DMS114 treated with DMSO at 0.1 percent for 48 hours (cell line): Measurements from ENCODE around the gene RGMA.
"Not testable (repeated sequence)": the region's sequence is repeated elsewhere in the genome, so short reads cannot be mapped to it uniquely, and the experiment has no call there.

Source experiments
- DNase-seq: peaks from one replicate; lab custom pipeline; 2025; ENCODE audit not compliant: unreplicated experiment; lab: John Stamatoyannopoulos, UW

RGMA gene

GRCh38 chr15:93035953-93036810 lies 52.8 kb downstream of the RGMA start:
- DNase-seq, result peak; percentile 32

- no peak for DNase-seq
These were observed 53.7 kb downstream of the RGMA start for GRCh38 chr15:93035092-93035915.

- no peak for DNase-seq
These were observed 54.5 kb downstream of the RGMA start for GRCh38 chr15:93034512-93034911.

GRCh38 chr15:93033434-93034045 lies 55.5 kb downstream of the RGMA start:
- no peak for DNase-seq

GRCh38 chr15:93032515-93033206 lies 56.4 kb downstream of the RGMA start:
- not testable (repeated sequence) for DNase-seq

GRCh38 chr15:93031557-93032384 lies 57.2 kb downstream of the RGMA start:
- not testable (repeated sequence) for DNase-seq

- no peak for DNase-seq
These were observed 57.9 kb downstream of the RGMA start for GRCh38 chr15:93031103-93031464.

- peak; percentile 65 for DNase-seq
These were observed 58.4 kb downstream of the RGMA start for GRCh38 chr15:93030430-93031102.

GRCh38 chr15:93029836-93030429 lies 59.1 kb downstream of the RGMA start:
- DNase-seq, result no peak

GRCh38 chr15:93029214-93029835 lies 59.7 kb downstream of the RGMA start:
- no peak for DNase-seq

- no peak for DNase-seq
These were observed 60.3 kb downstream of the RGMA start for GRCh38 chr15:93028632-93029213.

- no peak for DNase-seq
These were observed 60.8 kb downstream of the RGMA start for GRCh38 chr15:93028111-93028631.

GRCh38 chr15:93027413-93027812 lies 61.6 kb downstream of the RGMA start:
- DNase-seq, result no peak

- DNase-seq, result no peak
These were observed 62.6 kb downstream of the RGMA start for GRCh38 chr15:93026380-93026817.

GRCh38 chr15:93025625-93025982 lies 63.4 kb downstream of the RGMA start:
- no peak for DNase-seq

- DNase-seq, result no peak
These were observed 64.0 kb downstream of the RGMA start for GRCh38 chr15:93024716-93025624.

- no peak for DNase-seq
These were observed 64.7 kb downstream of the RGMA start for GRCh38 chr15:93024293-93024692.
